Stimulated activated CD4-positive, alpha-beta T cell treated with anti-CD3 and anti-CD28 coated beads, Interleukin-2, amount 100 ng/mL, for 48 hours (primary cell): ENCODE measurements around the gene ACSS1.

Source experiments
- DNase-seq, 2 donors: peaks; one replicate each; pipeline ENCODE4 v3.0.0-alpha.2; 2020

The ACSS1 gene

GRCh38 chr20:25030649-25031207 lies 27.2 kb downstream of the ACSS1 start:
- DNase-seq: no peak

GRCh38 chr20:25030007-25030648 lies 27.8 kb downstream of the ACSS1 start:
- no peak for DNase-seq

- no peak for DNase-seq
Observed at GRCh38 chr20:25025986-25026605, 31.8 kb downstream of the ACSS1 start.

- DNase-seq: no peak
Observed at GRCh38 chr20:25025091-25025861, 32.7 kb downstream of the ACSS1 start.

GRCh38 chr20:25024171-25024570 lies 33.8 kb downstream of the ACSS1 start:
- no peak for DNase-seq

- no peak for DNase-seq
Observed at GRCh38 chr20:25023356-25023755, 34.6 kb downstream of the ACSS1 start.

GRCh38 chr20:25022680-25023079 lies 35.3 kb downstream of the ACSS1 start:
- no peak for DNase-seq

- DNase-seq: no peak
Observed at GRCh38 chr20:25021336-25021735, 36.6 kb downstream of the ACSS1 start.

GRCh38 chr20:25020901-25021301 lies 37.0 kb downstream of the ACSS1 start:
- no peak for DNase-seq

GRCh38 chr20:25020345-25020744 lies 37.6 kb downstream of the ACSS1 start:
- DNase-seq: no peak

GRCh38 chr20:25019381-25020155 lies 38.4 kb downstream of the ACSS1 start:
- DNase-seq: no peak

GRCh38 chr20:25018841-25019240 lies 39.1 kb downstream of the ACSS1 start:
- DNase-seq: no peak

- DNase-seq: no peak
Observed at GRCh38 chr20:25018425-25018824, 39.5 kb downstream of the ACSS1 start.

GRCh38 chr20:25017257-25017803 lies 40.6 kb downstream of the ACSS1 start:
- DNase-seq: no peak

- no peak for DNase-seq
Observed at GRCh38 chr20:25016471-25016870, 41.5 kb downstream of the ACSS1 start.

- DNase-seq: no peak
Observed at GRCh38 chr20:25015986-25016385, 42.0 kb downstream of the ACSS1 start.

GRCh38 chr20:25014816-25015215 lies 43.1 kb downstream of the ACSS1 start:
- no peak for DNase-seq

GRCh38 chr20:25013478-25014380 lies 44.2 kb downstream of the ACSS1 start:
- DNase-seq: no peak

GRCh38 chr20:25012616-25013189 lies 45.2 kb downstream of the ACSS1 start:
- DNase-seq: no peak

- no peak for DNase-seq
Observed at GRCh38 chr20:25011831-25012241, 46.1 kb downstream of the ACSS1 start.

- DNase-seq: no peak
Observed at GRCh38 chr20:25011261-25011660, 46.7 kb downstream of the ACSS1 start.
